Medulla oblongata (tissue), 1 donor: ENCODE results near the gene PYGO2.

Experiments
- DNase-seq: peaks from one replicate; pipeline ENCODE4 v3.0.0-alpha.2; 2015; ENCODE audit errors: extremely low spot score

The PYGO2 gene

GRCh38 chr1:154943649-154944400 is 17.8 kb downstream of the PYGO2 start:
- DNase-seq, result peak; percentile 50

- peak; percentile 48 for DNase-seq
These were observed 20.1 kb downstream of the PYGO2 start for GRCh38 chr1:154941333-154942013.

- no peak for DNase-seq
These were observed 20.9 kb downstream of the PYGO2 start for GRCh38 chr1:154940651-154941194.

GRCh38 chr1:154940213-154940560 is 21.4 kb downstream of the PYGO2 start:
- DNase-seq, result no peak

- no peak for DNase-seq
These were observed 22.8 kb downstream of the PYGO2 start for GRCh38 chr1:154938604-154939399.

- no peak for DNase-seq
These were observed 23.6 kb downstream of the PYGO2 start for GRCh38 chr1:154937988-154938386.

GRCh38 chr1:154937085-154937987 is 24.2 kb downstream of the PYGO2 start:
- DNase-seq, result peak; percentile 96

GRCh38 chr1:154936555-154937084 is 25.0 kb downstream of the PYGO2 start, which contains the start of gene PMVK:
PMVK (minus strand) TSS chr1:154936719; CDS start chr1:154936685, 34 bp downstream.
- peak; percentile 98 for DNase-seq

- no peak for DNase-seq
These were observed 25.6 kb downstream of the PYGO2 start for GRCh38 chr1:154935749-154936554.

GRCh38 chr1:154934358-154934948 is 27.1 kb downstream of the PYGO2 start:
- DNase-seq, result no peak

GRCh38 chr1:154931940-154932487 is 29.6 kb downstream of the PYGO2 start:
- DNase-seq, result no peak

- no peak for DNase-seq
These were observed 35.4 kb downstream of the PYGO2 start for GRCh38 chr1:154926201-154926600.

GRCh38 chr1:154925335-154926170 is 36.0 kb downstream of the PYGO2 start:
- no peak for DNase-seq

GRCh38 chr1:154923695-154924094 is 37.9 kb downstream of the PYGO2 start:
- DNase-seq, result no peak

- DNase-seq, result no peak
These were observed 48.3 kb downstream of the PYGO2 start for GRCh38 chr1:154913273-154913672.

GRCh38 chr1:154912755-154913154 is 48.8 kb downstream of the PYGO2 start:
- no peak for DNase-seq

- peak; percentile 13 for DNase-seq
These were observed 49.7 kb downstream of the PYGO2 start for GRCh38 chr1:154911691-154912550.
